ENCODE data around the gene C17orf50. TPM values are rescaled to one million over a fixed set of nuclear protein-coding genes. Genes with fewer than 3 reads are reported as not detected.

The C17orf50 gene
- not detected in 2 replicates for total RNA-seq (2014; rRNA removed; shearing (Covaris generic))
- not detected in 2 replicates for polyA plus RNA-seq (2015; cell fraction: cytosol; rRNA removed)
- not detected in 2 replicates for polyA plus RNA-seq (2015; cell fraction: nucleus; rRNA removed)

GRCh38 chr17:35760587-35760986, at the start of gene C17orf50:
Gene C17orf50 (plus strand): TSS chr17:35760887. CDS start chr17:35760942, 55 bp downstream.
- in situ Hi-C loops (cut with HindIII; ENCODE audit: low pct_unique_long_range_greater_than_20kb, low sequenced_read_pairs) = no loop called here
- DNase-seq (ENCODE audit: low read depth, low spot score) = no peak

GRCh38 chr17:35710950-35711349, 49.7 kb upstream of the C17orf50 start:
- DNase-seq (ENCODE audit: low read depth, low spot score) = no peak
- in situ Hi-C loops (cut with HindIII; ENCODE audit: low pct_unique_long_range_greater_than_20kb, low sequenced_read_pairs) = no loop called here

GRCh38 chr17:35713069-35713728, 47.5 kb upstream of the C17orf50 start:
- DNase-seq (ENCODE audit: low read depth, low spot score) = peak; percentile 38
- in situ Hi-C loops (cut with HindIII; ENCODE audit: low pct_unique_long_range_greater_than_20kb, low sequenced_read_pairs) = no loop called here

DNA sequence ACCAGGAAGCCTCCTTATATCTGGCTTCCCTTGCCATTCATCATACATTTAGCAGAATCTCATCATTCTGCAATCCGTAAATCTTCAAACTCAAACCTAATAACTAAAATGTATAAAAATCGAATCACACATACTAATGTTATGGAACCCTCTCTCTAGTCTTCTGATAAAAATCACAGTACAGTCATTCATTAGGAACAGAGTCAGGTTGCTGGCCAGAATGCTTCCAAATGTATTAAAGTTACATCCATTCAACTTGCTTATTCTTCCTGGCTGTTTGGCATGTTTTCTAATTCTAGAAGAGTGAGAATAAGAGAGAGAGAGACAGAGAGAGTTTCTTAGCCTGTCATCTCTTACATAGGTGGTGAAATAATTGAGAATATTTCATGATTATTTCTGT, 45.7 kb upstream of the C17orf50 start:
- in situ Hi-C loops (cut with HindIII; ENCODE audit: low pct_unique_long_range_greater_than_20kb, low sequenced_read_pairs) = no loop called here
- no peak for DNase-seq (ENCODE audit: low read depth, low spot score)

- no peak for DNase-seq (ENCODE audit: low read depth, low spot score)
- in situ Hi-C loops (cut with HindIII; ENCODE audit: low pct_unique_long_range_greater_than_20kb, low sequenced_read_pairs) = no loop called here
Measured at GRCh38 chr17:35715416-35715815, 45.3 kb upstream of the C17orf50 start.

- in situ Hi-C loops (cut with HindIII; ENCODE audit: low pct_unique_long_range_greater_than_20kb, low sequenced_read_pairs) = no loop called here
- no peak for DNase-seq (ENCODE audit: low read depth, low spot score)
Measured at GRCh38 chr17:35716173-35716572, 44.5 kb upstream of the C17orf50 start.

- in situ Hi-C loops (cut with HindIII; ENCODE audit: low pct_unique_long_range_greater_than_20kb, low sequenced_read_pairs) = no loop called here
Measured at GRCh38 chr17:35716897-35717465, 43.7 kb upstream of the C17orf50 start.

GRCh38 chr17:35717475-35717874, 43.2 kb upstream of the C17orf50 start:
- in situ Hi-C loops (cut with HindIII; ENCODE audit: low pct_unique_long_range_greater_than_20kb, low sequenced_read_pairs) = no loop called here
- DNase-seq (ENCODE audit: low read depth, low spot score) = no peak

More at GRCh38 chr17:35716897-35717465, 43.7 kb upstream of the C17orf50 start:
- DNase-seq (ENCODE audit: low read depth, low spot score) = no peak

DNA sequence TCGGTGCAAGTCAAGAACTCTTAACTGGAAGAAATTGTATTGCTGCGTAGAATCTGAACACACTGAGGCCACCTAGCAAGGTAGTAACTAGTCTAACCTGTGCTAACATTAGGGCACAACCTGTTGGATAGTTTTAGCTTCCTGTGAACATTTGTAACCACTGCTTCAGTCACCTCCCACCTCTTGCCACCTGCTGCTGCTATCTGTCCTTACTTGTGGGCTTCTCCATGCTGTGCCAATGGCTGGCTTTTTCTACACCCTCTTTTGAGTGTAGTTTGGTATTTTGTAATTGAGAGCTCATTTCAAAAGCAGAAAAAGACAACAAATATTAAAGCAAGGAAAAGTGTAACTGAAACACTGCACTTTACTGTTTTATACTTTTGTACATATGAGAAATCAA, 37.0 kb upstream of the C17orf50 start:
- DNase-seq (ENCODE audit: low read depth, low spot score) = no peak
- in situ Hi-C loops (cut with HindIII; ENCODE audit: low pct_unique_long_range_greater_than_20kb, low sequenced_read_pairs) = no loop called here

GRCh38 chr17:35725058-35725457, 35.6 kb upstream of the C17orf50 start:
- in situ Hi-C loops (cut with HindIII; ENCODE audit: low pct_unique_long_range_greater_than_20kb, low sequenced_read_pairs) = no loop called here
- DNase-seq (ENCODE audit: low read depth, low spot score) = no peak

DNA sequence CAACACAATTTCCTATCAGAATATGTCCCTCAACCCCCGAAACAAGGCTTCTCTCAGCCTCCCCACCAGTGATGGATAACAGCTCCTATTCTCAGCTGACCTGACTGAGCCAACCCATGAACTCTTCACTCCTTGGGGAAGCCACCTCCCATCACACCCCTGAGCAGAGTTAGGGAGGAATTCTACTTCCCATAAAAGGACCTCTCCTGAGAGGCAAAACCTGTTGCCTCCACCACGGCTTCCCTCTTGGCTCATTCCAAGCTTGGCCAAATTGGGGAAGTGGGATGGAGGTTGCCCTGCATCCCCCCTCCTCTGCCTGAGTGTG, 34.9 kb upstream of the C17orf50 start:
- DNase-seq (ENCODE audit: low read depth, low spot score) = no peak
- in situ Hi-C loops (cut with HindIII; ENCODE audit: low pct_unique_long_range_greater_than_20kb, low sequenced_read_pairs) = no loop called here

GRCh38 chr17:35726127-35726952, 34.3 kb upstream of the C17orf50 start:
- in situ Hi-C loops (cut with HindIII; ENCODE audit: low pct_unique_long_range_greater_than_20kb, low sequenced_read_pairs) = no loop called here
- DNase-seq (ENCODE audit: low read depth, low spot score) = no peak

DNA sequence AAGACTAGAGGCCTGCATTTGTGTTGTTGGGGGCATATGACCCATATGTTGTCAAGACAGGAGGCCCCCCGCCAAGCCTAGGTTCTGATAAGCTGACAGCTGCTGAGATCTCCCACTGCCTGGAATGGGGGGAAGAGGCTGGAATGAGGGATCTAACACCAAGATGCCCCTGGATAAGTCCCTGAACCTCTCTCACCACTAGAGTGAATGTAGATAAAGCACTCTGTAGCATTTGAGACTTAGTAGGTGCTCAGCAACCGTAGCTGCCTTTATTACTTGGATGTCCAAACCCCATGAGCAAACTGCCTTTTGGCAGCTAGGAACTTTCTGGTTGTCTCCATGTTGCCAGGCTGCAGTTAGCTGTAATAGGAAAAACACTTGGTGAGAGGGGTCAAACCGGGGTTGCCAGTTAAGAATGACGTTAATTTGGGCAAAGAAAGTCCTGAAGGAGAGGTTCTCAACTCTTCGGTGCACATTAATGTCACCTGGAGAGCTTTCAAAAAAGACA, 33.7 kb upstream of the C17orf50 start:
- no peak for DNase-seq (ENCODE audit: low read depth, low spot score)
- in situ Hi-C loops (cut with HindIII; ENCODE audit: low pct_unique_long_range_greater_than_20kb, low sequenced_read_pairs) = no loop called here

- no peak for DNase-seq (ENCODE audit: low read depth, low spot score)
- in situ Hi-C loops (cut with HindIII; ENCODE audit: low pct_unique_long_range_greater_than_20kb, low sequenced_read_pairs) = no loop called here
Measured at GRCh38 chr17:35727635-35728034, 33.1 kb upstream of the C17orf50 start.

- no peak for DNase-seq (ENCODE audit: low read depth, low spot score)
- in situ Hi-C loops (cut with HindIII; ENCODE audit: low pct_unique_long_range_greater_than_20kb, low sequenced_read_pairs) = no loop called here
Measured at GRCh38 chr17:35728551-35728950, 32.1 kb upstream of the C17orf50 start.

GRCh38 chr17:35729405-35729833, 31.3 kb upstream of the C17orf50 start:
- in situ Hi-C loops (cut with HindIII; ENCODE audit: low pct_unique_long_range_greater_than_20kb, low sequenced_read_pairs) = no loop called here
- DNase-seq (ENCODE audit: low read depth, low spot score) = no peak

- in situ Hi-C loops (cut with HindIII; ENCODE audit: low pct_unique_long_range_greater_than_20kb, low sequenced_read_pairs) = no loop called here
Measured at GRCh38 chr17:35730400-35731005, 30.2 kb upstream of the C17orf50 start.

More at GRCh38 chr17:35730400-35731005, 30.2 kb upstream of the C17orf50 start:
- no peak for DNase-seq (ENCODE audit: low read depth, low spot score)
